GM20000 (cell line): Measurements from ENCODE around the gene KIRREL3.
"Not testable (repeated sequence)": the region's sequence is repeated elsewhere in the genome, so short reads cannot be mapped to it uniquely, and the experiment has no call there.

Experiments
- DNase-seq: peaks from one replicate; pipeline ENCODE4 v3.0.0; 2012; ENCODE audit warnings: low spot score
- CTCF ChIP-seq: IDR thresholded peaks from 2 replicates; pipeline ENCODE4 v1.5.1; 2012; ENCODE audit warnings: mild to moderate bottlenecking, control low read depth; ENCODE audit errors: extremely low read depth, missing control alignments

The KIRREL3 gene

GRCh38 chr11:126959700-126960099 is 40.9 kb downstream of the KIRREL3 start:
- no peak for DNase-seq
- no peak for TF ChIP-seq CTCF

- no peak for DNase-seq
- TF ChIP-seq CTCF: no peak
Measured at GRCh38 chr11:126956635-126957034, 43.9 kb downstream of the KIRREL3 start.

- not testable (repeated sequence) for DNase-seq
Measured at GRCh38 chr11:126952533-126952932, 48.0 kb downstream of the KIRREL3 start.

- TF ChIP-seq CTCF: no peak
- no peak for DNase-seq
Measured at GRCh38 chr11:126951465-126951864, 49.1 kb downstream of the KIRREL3 start.

- TF ChIP-seq CTCF: no peak
- DNase-seq: no peak
Measured at GRCh38 chr11:126949066-126949891, 51.3 kb downstream of the KIRREL3 start.

- TF ChIP-seq CTCF: no peak
- no peak for DNase-seq
Measured at GRCh38 chr11:126948563-126948962, 52.0 kb downstream of the KIRREL3 start.

- TF ChIP-seq CTCF: no peak
- DNase-seq: no peak
Measured at GRCh38 chr11:126945319-126945718, 55.3 kb downstream of the KIRREL3 start.

- TF ChIP-seq CTCF: no peak
- DNase-seq: no peak
Measured at GRCh38 chr11:126943316-126943715, 57.3 kb downstream of the KIRREL3 start.
